Measurements from ENCODE around the gene RHOBTB1. TPM values are rescaled to one million over a fixed set of nuclear protein-coding genes. Genes with fewer than 3 reads are reported as not detected.

RHOBTB1 gene
- total RNA-seq, 1 donor = 32.9 TPM

DNA sequence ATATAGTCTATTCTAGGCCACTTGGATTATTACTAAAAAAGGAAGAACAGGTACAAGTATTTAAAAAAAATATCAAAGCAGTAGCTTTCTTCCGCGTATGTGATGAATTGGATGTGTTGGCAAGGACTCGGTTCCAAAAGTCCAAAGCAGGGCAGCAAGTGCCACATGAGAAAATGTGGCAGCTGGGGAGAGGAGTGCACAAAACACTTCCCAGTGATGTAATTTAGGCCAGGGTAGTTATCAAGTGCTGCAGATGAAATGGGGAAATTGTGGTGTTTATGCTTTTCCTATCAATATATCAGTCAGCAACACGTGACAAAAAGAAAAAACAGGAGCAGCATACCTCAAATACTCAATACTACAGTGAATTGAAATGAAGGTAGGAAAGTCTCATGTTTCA lies 7.0 kb downstream of the RHOBTB1 start:
- H2AFZ ChIP-seq (ENCODE audit: low read length) = no peak overlapping the region
- peaks cover 8% of the 10 kb centered on the region for H3K36me3 ChIP-seq (ENCODE audit: insufficient read depth, low read length)
- TF ChIP-seq CTCF (IDR thresholded peaks at IDR 0.05; ENCODE audit: extremely low read depth, low read depth, low read length) = no peak
- no peaks in the 10 kb centered on the region for H3K9me3 ChIP-seq (ENCODE audit: low read depth, low read length)
- no peaks in the 10 kb centered on the region for H3K27me3 ChIP-seq (ENCODE audit: insufficient read depth, low read length)
- H4K20me1 ChIP-seq (ENCODE audit: insufficient read depth, low read length) = no peaks in the 10 kb centered on the region
- no peak overlapping the region for H3K4me3 ChIP-seq (ENCODE audit: insufficient read depth, low read length)
- peaks cover 9% of the 10 kb centered on the region for H3K79me2 ChIP-seq (ENCODE audit: insufficient read depth, low read length)
- H3K4me2 ChIP-seq (ENCODE audit: insufficient read depth, low read length) = no peak overlapping the region
- no peak overlapping the region for H3K27ac ChIP-seq (ENCODE audit: low read depth, low read length)
- H3K4me1 ChIP-seq (ENCODE audit: insufficient read depth, low read length) = peaks cover 4% of the 10 kb centered on the region
- DNase-seq (ENCODE audit: insufficient read length, low spot score, missing footprints) = no peak

GRCh38 chr10:60934215-60935175 lies 9.5 kb downstream of the RHOBTB1 start:
- Histone ChIP-seq H2AFZ (ENCODE audit: low read length) (no peak overlapping the region), H3K4me1 (ENCODE audit: insufficient read depth, low read length) (no peaks in the 10 kb centered on the region), H3K79me2 (ENCODE audit: insufficient read depth, low read length) (peaks cover 6% of the 10 kb centered on the region), H3K4me2 (ENCODE audit: insufficient read depth, low read length) (no peak overlapping the region), H3K27me3 (ENCODE audit: insufficient read depth, low read length) (no peaks in the 10 kb centered on the region), H4K20me1 (ENCODE audit: insufficient read depth, low read length) (no peaks in the 10 kb centered on the region), H3K27ac (ENCODE audit: low read depth, low read length) (no peak overlapping the region), H3K4me3 (ENCODE audit: insufficient read depth, low read length) (no peak overlapping the region), H3K36me3 (ENCODE audit: insufficient read depth, low read length) (peaks cover 8% of the 10 kb centered on the region), H3K9me3 (ENCODE audit: low read depth, low read length) (no peaks in the 10 kb centered on the region)
- TF ChIP-seq CTCF (IDR thresholded peaks at IDR 0.05; ENCODE audit: extremely low read depth, low read depth, low read length) = no peak
- DNase-seq (ENCODE audit: insufficient read length, low spot score, missing footprints) = no peak

GRCh38 chr10:60932756-60933155 lies 11.2 kb downstream of the RHOBTB1 start:
- H3K4me2 ChIP-seq (ENCODE audit: insufficient read depth, low read length) = no peak overlapping the region
- DNase-seq (ENCODE audit: insufficient read length, low spot score, missing footprints) = no peak
- no peaks in the 10 kb centered on the region for H3K4me1 ChIP-seq (ENCODE audit: insufficient read depth, low read length)
- no peak overlapping the region for H3K27ac ChIP-seq (ENCODE audit: low read depth, low read length)
- no peak overlapping the region for H3K4me3 ChIP-seq (ENCODE audit: insufficient read depth, low read length)
- H3K9me3 ChIP-seq (ENCODE audit: low read depth, low read length) = no peaks in the 10 kb centered on the region
- TF ChIP-seq CTCF (IDR thresholded peaks at IDR 0.05; ENCODE audit: extremely low read depth, low read depth, low read length) = no peak
- H3K79me2 ChIP-seq (ENCODE audit: insufficient read depth, low read length) = peaks cover 4% of the 10 kb centered on the region
- no peak overlapping the region for H2AFZ ChIP-seq (ENCODE audit: low read length)
- peaks cover 8% of the 10 kb centered on the region for H3K36me3 ChIP-seq (ENCODE audit: insufficient read depth, low read length)
- H4K20me1 ChIP-seq (ENCODE audit: insufficient read depth, low read length) = no peaks in the 10 kb centered on the region
- H3K27me3 ChIP-seq (ENCODE audit: insufficient read depth, low read length) = no peaks in the 10 kb centered on the region

DNA sequence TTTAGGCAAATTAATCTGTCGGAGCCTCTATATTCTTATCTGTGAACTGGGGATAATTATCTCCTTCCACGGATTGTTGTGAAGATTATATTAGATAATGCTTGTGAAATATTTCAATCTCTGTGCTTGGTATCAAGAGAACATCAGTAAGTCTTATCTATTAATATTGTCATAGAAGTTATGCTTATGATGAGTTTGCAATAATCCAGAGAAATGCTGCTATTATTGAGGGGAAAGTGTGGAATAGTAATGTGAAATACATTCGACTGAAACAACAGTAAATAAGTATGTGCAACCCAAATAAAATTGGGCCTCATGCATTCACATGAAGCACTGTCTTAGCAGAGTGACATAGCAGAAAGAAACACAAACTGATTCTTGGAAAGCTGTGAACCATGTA lies 13.7 kb downstream of the RHOBTB1 start:
- Histone ChIP-seq H3K79me2 (ENCODE audit: insufficient read depth, low read length) (no peaks in the 10 kb centered on the region), H3K4me2 (ENCODE audit: insufficient read depth, low read length) (no peak overlapping the region)

More for the DNA sequence above, 13.7 kb downstream of the RHOBTB1 start:
- Histone ChIP-seq H3K27me3 (ENCODE audit: insufficient read depth, low read length) (no peaks in the 10 kb centered on the region), H2AFZ (ENCODE audit: low read length) (no peak overlapping the region), H3K36me3 (ENCODE audit: insufficient read depth, low read length) (peaks cover 8% of the 10 kb centered on the region), H3K27ac (ENCODE audit: low read depth, low read length) (no peak overlapping the region), H3K4me3 (ENCODE audit: insufficient read depth, low read length) (no peak overlapping the region), H3K9me3 (ENCODE audit: low read depth, low read length) (no peaks in the 10 kb centered on the region), H3K4me1 (ENCODE audit: insufficient read depth, low read length) (no peaks in the 10 kb centered on the region), H4K20me1 (ENCODE audit: insufficient read depth, low read length) (no peaks in the 10 kb centered on the region)
- no peak for DNase-seq (ENCODE audit: insufficient read length, low spot score, missing footprints)
- no peak for TF ChIP-seq CTCF (IDR thresholded peaks at IDR 0.05; ENCODE audit: extremely low read depth, low read depth, low read length)
